GM18909 (cell line): ENCODE measurements around the gene UGT2B11.
"Not testable (repeated sequence)": the region's sequence is repeated elsewhere in the genome, so short reads cannot be mapped to it uniquely, and the experiment has no call there.

Experiments used
- ATAC-seq: cut with Tn5 transposase; IDR thresholded peaks from one replicate; pipeline ENCODE4 v1.9.1; 2021; ENCODE audit warnings: mild to moderate bottlenecking; ENCODE audit not compliant: unreplicated experiment, poor library complexity

UGT2B11 gene

DNA sequence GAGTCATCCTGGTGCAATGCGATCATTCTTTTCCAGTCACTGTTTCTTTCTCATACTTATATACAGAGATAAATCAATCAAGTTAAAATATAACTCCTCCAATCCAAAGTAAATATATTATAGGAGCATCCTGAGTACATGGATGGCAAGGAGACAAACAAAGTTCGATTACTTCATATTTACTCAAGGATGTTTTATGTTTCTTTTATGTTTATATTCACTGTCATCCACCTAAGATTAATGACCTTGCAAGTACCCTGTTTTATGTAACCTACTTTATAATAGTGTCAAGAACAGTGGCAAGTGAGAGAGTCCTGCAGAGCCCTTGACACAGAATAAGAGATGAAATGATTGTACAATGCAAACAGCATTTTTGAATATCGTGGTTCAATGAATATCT, at the start of gene UGT2B11:
TSS of gene UGT2B11 (minus strand) at position 33 of the 400 bp plus-strand sequence. CDS start at position 7, 26 bp downstream.
- no peak for ATAC-seq

DNA sequence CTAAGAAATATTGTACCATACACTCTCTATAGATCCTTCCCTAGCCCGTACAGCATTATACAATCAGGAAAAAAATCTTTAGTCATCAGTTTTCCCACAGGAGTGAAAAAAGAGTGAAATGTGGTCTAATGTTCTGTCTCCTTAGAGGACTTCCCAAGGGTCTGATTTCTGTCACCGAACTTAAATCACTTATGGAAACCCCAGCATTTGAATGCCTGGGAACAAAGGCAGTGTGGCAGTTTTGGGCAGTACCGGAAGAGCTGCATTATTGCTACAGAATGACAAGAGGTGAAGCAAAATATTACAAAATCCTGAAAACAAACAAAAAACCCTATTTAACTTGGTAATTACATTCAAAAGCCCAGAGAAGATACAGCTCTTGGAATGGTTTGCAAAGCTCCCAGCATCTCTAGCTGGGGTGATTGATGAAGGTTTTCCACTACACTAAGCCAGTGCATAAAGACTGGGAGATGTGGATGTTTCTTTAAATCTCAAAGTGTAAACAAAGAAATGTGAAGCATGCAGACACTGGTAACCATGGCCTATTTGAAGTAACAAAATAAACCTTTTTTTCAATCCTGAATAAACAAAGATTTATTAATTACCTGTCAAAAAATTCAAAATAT, 38.7 kb upstream of the UGT2B11 start:
- not testable (repeated sequence) for ATAC-seq

DNA sequence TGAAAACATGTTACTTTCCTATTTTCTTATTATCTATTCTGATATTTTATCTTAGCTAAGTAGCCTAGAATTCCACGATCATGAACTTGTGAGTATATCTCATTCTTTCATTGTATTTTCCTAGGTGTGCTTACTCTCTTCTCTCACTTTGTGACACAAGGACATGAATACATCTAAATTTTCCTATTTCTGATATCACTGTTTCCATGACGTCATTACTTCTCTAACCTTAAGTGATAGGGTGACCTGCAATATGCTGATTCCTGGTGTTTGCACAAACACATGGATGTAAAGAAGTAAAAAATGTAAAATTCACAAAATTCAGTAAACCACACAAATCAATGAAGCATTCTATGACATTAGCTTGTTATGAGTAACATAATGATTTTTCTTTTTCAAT, 36.3 kb upstream of the UGT2B11 start:
- ATAC-seq, result not testable (repeated sequence)

- not testable (repeated sequence) for ATAC-seq
These were observed 28.2 kb upstream of the UGT2B11 start for GRCh38 chr4:69242562-69243240.

- ATAC-seq, result not testable (repeated sequence)
These were observed 27.2 kb upstream of the UGT2B11 start for GRCh38 chr4:69241746-69242145.

GRCh38 chr4:69240787-69241186, 26.2 kb upstream of the UGT2B11 start:
- ATAC-seq, result not testable (repeated sequence)

DNA sequence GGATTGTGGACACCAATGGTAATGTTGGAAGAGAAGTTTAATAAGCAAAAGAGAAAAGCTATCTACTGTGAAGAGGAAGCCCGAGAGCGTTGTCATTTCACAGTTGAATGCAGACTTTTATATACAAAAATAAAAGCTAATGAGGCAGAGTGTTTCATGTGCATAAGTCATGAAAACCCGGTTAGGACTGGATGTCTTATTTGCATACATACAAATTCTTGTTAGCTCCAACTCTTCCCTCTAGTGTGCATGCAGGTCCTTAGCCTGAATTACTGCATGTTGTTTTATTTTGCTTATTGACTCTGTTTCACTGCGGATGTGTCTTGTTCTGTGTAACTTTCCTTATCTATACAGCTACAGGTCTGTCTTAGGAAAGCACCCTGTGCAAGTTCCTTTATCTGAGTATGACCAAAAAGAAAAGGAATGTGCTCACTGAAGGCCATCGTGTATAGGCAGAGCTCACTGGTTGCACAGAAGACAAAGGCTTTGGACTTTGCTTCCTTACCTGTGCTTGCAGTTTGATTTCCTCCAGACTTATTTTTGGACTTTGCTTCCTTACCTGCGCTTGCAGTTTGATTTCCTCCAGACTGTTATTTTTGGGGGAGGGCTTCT, 25.1 kb upstream of the UGT2B11 start:
- no peak for ATAC-seq

DNA sequence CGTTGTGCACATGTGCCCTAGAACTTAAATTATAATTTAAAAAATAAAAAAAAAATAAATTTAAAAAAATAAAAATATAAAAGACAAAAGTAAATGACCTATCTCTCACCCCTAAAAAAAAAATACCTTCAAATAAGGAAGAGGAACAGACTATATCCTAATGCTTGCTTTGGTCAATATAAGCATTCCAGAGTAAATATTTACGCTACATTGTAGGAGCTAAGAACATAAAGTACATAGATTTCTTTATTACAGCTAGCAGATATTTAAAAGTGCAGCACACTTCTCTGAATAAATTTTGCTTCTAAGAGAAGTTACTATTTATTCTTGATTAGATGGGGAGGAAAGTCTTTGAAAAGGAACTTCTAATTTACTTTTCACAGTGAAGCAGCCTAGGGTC, 24.5 kb upstream of the UGT2B11 start:
- ATAC-seq, result no peak

GRCh38 chr4:69224891-69225290, 10.3 kb upstream of the UGT2B11 start:
- no peak for ATAC-seq

GRCh38 chr4:69223277-69223676, 8.7 kb upstream of the UGT2B11 start:
- ATAC-seq, result not testable (repeated sequence)

- not testable (repeated sequence) for ATAC-seq
These were observed 3.9 kb upstream of the UGT2B11 start for GRCh38 chr4:69218491-69218890.

DNA sequence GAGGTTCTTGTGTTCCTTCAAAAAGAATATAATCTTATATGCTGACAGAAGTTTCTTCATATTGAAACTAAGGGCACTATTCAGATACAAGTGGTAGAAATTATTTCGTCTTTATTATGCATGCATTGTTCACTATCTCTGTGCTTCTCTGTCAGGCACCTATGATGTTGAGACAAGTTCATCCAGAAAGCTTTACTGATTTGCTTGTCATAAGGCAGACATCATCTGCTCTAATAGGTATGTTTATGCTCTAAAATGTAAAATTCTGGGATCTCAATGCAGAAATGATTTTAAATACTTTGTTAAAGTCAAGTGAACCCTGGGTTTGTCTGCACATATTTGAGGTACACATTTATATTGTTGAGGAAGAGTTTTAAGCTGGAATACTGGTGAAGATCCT, 3.6 kb downstream of the UGT2B11 start:
- no peak for ATAC-seq

- ATAC-seq, result not testable (repeated sequence)
These were observed 16.0 kb downstream of the UGT2B11 start for GRCh38 chr4:69198506-69198905.

DNA sequence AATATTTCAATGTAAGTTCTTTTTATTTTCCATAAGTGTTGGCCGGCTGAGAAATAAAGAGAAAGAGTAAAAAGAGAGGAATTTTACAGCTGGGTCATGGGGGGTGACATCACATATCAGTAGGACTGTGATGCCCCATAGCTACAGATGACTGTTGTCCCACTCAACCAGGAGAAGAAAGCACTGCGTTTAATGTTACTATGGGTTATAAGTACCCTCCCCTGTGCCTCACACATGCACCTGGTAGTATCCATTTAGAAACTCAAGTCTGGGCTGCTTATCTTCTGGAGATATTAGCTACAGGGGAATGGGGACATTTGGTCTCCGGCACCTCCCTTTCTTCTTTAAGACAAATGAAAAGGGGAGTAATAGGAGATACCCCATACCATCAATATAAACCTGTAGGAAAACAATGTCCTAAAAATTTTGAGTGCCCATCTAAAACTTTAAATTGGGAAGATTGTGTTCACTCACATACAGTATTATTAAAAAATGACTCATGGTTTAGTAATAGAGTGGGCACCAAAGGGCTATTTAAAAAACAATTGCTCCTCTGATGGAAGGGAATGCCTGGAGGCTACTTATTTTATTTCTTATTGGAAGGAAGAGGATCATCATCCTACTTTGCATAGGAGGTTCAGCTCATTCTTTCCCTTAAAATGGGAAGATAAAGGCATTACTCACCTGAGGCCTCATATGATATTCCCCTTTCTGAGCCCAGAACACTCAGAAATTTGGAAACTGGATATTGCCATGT, 18.2 kb downstream of the UGT2B11 start:
- ATAC-seq, result no peak

DNA sequence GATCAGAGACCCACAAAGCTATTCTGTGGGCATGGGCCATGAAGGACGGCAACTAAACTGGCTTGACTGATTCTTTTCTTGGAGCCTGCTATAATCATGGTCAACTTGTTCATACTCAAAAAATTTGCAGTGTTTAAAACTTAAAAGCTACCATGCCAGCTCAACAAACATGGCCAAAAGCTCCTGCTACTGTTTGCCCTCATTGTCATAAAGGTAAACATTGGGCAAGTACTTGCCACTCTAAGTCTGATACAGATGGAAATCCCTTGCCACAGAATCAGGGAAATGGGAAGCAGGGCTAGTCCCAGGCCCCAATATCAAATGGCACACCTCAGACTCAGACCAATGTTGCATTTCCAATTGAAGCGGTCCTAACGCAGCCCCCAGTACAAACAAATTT, 20.4 kb downstream of the UGT2B11 start:
- no peak for ATAC-seq

GRCh38 chr4:69191905-69192304, 22.6 kb downstream of the UGT2B11 start:
- not testable (repeated sequence) for ATAC-seq

- ATAC-seq, result not testable (repeated sequence)
These were observed 23.9 kb downstream of the UGT2B11 start for GRCh38 chr4:69190621-69191020.

DNA sequence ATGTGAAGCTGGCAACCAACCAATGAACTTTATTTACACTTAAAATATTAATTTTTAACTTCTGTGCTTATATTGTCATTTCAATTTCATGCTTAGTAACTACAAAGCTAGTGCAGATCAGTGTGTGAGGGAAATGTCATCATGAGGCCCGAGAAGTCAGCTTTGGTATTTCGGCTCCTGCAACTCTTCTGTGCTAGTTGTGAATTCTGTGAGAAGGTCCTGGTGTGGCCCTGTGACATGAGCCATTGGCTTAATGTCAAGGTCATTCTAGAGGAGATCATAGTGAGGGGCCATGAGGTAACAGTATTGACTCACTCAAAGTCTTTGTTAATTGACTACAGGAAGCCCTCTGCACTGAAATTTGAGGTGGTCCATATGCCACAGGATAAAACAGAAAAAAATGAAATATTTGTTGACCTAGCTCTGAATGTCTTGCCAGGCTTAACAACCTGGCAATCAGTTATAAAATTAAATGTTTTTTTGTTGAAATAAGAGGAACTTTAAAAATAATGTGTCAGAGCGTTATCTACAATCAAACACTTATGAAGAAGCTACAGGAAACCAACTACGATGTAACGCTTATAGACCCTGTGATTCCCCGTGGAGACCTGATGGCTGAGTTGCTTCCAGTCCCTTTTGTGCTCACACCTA, 32.9 kb downstream of the UGT2B11 start:
- not testable (repeated sequence) for ATAC-seq

GRCh38 chr4:69179817-69180216, 34.7 kb downstream of the UGT2B11 start:
- not testable (repeated sequence) for ATAC-seq

GRCh38 chr4:69178751-69179205, 35.8 kb downstream of the UGT2B11 start:
- ATAC-seq, result not testable (repeated sequence)
